Stimulated activated CD4-positive, alpha-beta T cell treated with anti-CD3 and anti-CD28 coated beads, Interleukin-15, amount 100 ng/mL, for 1 hour (primary cell): ENCODE results near the gene ELOVL7.
"Not testable (repeated sequence)": the region's sequence is repeated elsewhere in the genome, so short reads cannot be mapped to it uniquely, and the experiment has no call there.

ENCODE experiments used
- DNase-seq, 2 donors: peaks; one replicate each; pipeline ENCODE4 v3.0.0-alpha.2; 2020; ENCODE audit warnings: low read depth in 1 of 2, low spot score in 1 of 2

The ELOVL7 gene

GRCh38 chr5:60795424-60795950 lies 48.6 kb downstream of the ELOVL7 start:
- DNase-seq = not testable (repeated sequence)

- DNase-seq = no peak
Observed at GRCh38 chr5:60794691-60795090, 49.4 kb downstream of the ELOVL7 start.

GRCh38 chr5:60792438-60792837 lies 51.6 kb downstream of the ELOVL7 start:
- DNase-seq = no peak

- DNase-seq = no peak
Observed at GRCh38 chr5:60789551-60789950, 54.5 kb downstream of the ELOVL7 start.

- no peak for DNase-seq
Observed at GRCh38 chr5:60788863-60789513, 55.1 kb downstream of the ELOVL7 start.

- DNase-seq = no peak
Observed at GRCh38 chr5:60779466-60779865, 64.6 kb downstream of the ELOVL7 start.

GRCh38 chr5:60776343-60776742 lies 67.7 kb downstream of the ELOVL7 start:
- DNase-seq = no peak

- DNase-seq = no peak
Observed at GRCh38 chr5:60765019-60765709, 78.9 kb downstream of the ELOVL7 start.

- no peak for DNase-seq
Observed at GRCh38 chr5:60763061-60763460, 81.0 kb downstream of the ELOVL7 start.

- DNase-seq = no peak
Observed at GRCh38 chr5:60754495-60754894, 89.6 kb downstream of the ELOVL7 start.

GRCh38 chr5:60744682-60745081 lies 99.4 kb downstream of the ELOVL7 start:
- DNase-seq = no peak

GRCh38 chr5:60743511-60744314 lies 100.4 kb downstream of the ELOVL7 start:
- DNase-seq = no peak

GRCh38 chr5:60740322-60740721 lies 103.7 kb downstream of the ELOVL7 start:
- no peak for DNase-seq

GRCh38 chr5:60738933-60739332 lies 105.1 kb downstream of the ELOVL7 start:
- DNase-seq = no peak

- DNase-seq = no peak
Observed at GRCh38 chr5:60738461-60738860, 105.6 kb downstream of the ELOVL7 start.

GRCh38 chr5:60730858-60731257 lies 113.2 kb downstream of the ELOVL7 start:
- not testable (repeated sequence) for DNase-seq

GRCh38 chr5:60727033-60727679 lies 116.9 kb downstream of the ELOVL7 start:
- no peak for DNase-seq

GRCh38 chr5:60724126-60724525 lies 119.9 kb downstream of the ELOVL7 start:
- no peak for DNase-seq

- DNase-seq = no peak
Observed at GRCh38 chr5:60722416-60722815, 121.7 kb downstream of the ELOVL7 start.

GRCh38 chr5:60719329-60719728 lies 124.7 kb downstream of the ELOVL7 start:
- DNase-seq = no peak

- DNase-seq = no peak
Observed at GRCh38 chr5:60718166-60718892, 125.7 kb downstream of the ELOVL7 start.
